Smooth muscle cell of trachea (primary cell): ENCODE results near the gene INHBE. TPM values are rescaled to one million over a fixed set of nuclear protein-coding genes. Genes with fewer than 3 reads are reported as not detected.

ENCODE experiments used
- total RNA-seq: library from RNA; depleted of rRNA; stranded (reverse); fragments of >200 nt; gene quantifications from 2 replicates; pipeline ENCODE4 v1.2.1, GENCODE V29; 2014

The INHBE gene
- 2.6 and 3.8 TPM in 2 replicates for total RNA-seq

DNA sequence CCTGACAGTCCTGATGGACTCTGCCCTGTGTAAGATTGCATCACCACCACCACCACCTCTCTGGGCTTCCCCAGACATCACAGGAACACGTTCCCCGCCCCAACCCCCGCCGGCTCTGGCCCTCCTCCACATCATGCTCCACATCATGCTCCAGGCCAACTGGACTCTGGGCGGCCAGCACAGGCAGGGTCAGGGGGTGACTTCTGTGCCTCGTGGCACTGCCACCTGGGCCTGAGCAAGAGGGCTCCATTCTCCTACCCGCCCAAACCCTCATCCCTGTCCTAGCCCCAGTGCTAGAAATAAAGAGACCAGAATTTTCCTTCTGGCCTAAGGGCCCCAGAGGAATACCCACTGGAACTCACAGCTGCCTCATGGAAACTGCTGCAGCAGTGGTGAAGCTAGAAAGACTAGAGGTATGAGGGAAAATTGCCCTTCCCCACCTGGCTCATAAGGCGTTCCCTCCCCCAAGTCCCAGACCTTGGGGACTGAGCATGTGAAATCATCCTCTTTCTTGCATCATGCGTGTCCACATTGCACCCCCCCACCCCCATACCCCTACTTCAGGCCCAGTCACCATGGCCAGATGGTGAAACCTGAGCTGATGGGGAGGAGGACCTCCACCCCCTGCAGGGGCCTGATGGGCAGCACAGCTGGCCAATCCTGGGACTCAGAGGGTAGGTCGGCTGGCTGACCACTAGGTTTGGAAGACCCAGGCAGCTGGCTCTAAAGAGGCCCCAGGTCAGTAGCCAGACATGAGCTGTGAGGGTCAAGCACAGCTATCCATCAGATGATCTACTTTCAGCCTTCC is at the start of gene INHBE:
INHBE (plus strand) TSS at position 742 of the 808 bp plus-strand sequence. CDS start 230 bp downstream, outside the sequence.

DNA sequence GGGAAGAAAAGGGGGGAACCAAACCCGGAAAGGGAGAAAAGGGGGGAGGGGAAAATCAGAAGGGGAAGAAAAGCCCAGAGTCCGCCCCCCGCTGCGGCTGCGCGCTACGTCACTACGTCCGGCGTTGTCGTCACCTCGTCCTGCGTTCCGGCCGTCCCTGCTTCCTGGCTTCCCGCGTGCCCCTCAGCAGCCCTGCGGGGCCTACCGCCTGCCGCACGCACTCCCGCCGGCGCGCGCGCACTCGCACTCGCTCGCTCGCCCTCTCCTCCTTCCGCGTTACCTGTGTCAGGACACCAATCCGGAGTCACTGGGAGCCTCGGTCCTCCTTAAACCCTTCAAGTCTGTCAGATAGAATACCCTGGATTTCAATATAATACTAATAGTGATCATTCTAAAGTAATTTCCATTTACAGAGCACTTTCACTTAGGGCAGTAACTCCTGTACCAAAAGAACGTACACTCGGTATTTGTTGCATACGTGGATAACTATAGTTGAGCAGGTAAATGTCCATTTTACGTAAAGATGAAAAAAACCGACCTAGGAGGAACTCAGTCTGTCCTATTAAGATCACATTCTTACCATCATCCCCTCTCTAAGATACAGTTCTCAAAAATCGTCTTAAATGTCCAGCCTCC is 24.1 kb upstream of the INHBE start, which contains the start of gene R3HDM2:
R3HDM2 (minus strand) TSS at position 113 of the 636 bp plus-strand sequence. CDS start 120,615 bp downstream, outside the sequence.

DNA sequence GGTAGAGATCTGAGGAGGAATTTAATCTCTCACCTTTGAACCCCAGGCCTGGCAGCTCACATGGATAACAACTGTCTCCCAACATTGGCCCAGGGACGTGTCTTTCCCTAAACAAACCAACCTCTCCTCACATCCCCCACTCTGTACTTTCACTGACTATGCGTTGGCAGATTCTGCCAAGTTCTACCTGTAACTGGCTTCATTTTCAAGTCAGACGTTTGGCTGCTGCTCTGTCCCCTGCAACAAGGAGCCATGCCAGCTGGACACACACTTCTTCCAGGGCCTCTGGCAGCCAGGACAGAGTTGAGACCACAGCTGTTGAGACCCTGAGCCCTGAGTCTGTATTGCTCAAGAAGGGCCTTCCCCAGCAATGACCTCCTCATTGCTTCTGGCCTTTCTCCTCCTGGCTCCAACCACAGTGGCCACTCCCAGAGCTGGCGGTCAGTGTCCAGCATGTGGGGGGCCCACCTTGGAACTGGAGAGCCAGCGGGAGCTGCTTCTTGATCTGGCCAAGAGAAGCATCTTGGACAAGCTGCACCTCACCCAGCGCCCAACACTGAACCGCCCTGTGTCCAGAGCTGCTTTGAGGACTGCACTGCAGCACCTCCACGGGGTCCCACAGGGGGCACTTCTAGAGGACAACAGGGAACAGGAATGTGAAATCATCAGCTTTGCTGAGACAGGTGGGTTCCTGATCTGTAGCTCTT is 20.4 kb upstream of the INHBE start, which contains the start of gene INHBC:
INHBC (plus strand) TSS at position 268 of the 707 bp plus-strand sequence; CDS start at position 371, 103 bp downstream.

DNA sequence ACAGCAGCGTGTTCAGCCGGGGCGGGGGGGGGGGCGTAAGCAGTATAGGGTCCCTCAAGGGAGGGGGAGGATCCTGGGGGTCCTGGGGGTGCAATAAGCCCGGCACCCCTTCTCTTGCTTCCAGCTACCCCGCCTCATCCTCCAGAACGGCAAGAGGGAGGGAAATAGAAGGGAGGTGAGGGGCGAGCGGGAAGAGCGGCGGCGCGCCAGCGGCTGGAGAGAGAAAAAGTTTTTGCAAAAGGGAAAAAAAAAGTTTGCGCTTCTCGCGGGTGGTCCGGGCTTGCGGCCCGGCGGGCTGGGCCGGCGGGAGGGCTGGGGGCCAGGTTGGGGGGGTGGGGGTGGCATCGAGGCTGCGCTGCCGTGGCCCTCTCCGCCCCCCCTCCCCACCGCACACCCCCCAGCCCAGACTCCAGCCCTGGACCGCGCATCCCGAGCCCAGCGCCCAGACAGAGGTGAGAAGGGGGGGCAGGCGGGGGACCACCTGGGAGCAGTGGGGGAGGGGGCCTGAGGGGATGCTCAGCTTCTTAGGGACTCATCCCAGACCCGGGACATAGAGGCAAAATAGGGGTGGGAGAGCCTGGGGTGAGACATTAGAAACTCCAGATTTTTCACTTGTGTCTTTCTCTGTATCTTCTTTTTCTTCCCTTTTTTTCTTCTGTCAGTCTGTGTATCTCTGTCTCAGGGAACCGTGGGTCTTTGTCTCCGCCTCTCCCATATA is 4.8 kb downstream of the INHBE start, which contains the start of gene GLI1:
GLI1 (plus strand) TSS at position 36 of the 718 bp plus-strand sequence. CDS start 3,907 bp downstream, outside the sequence.

DNA sequence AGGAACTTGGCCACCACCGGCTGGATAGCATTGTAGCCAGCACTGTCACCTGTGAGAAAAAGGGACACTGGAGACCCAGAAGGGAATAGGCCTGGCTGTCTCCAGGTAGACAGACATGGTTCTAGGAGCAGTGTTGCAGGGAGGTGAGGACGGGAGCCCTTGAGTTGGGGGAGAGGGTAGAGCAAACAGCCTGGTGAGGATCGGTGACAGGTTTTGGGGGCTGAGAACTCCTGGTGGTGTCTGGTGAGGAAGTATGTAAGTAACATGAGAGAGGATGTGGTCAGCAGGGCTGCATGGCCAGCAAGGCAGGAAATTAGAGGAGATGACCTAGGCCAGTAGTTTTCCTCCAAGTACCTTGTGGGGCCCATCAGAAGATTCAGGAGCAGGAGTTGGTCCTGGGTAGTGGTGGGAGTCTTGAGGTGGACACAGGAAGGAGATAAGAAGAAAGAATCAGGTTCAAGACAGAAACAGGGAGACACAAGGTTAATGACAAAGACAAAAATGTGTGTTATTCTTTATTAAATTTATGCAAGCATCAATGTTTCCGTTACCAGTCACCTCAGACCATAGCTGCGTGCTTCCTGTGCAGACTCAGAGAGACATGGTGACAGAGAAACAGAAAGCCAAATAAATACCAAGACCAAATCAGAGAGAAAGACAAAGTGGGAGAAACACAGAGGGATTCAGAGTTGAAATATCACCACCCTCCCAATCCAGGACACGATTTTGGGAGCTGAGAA is 24.4 kb downstream of the INHBE start, which contains the start of gene ARHGAP9:
ARHGAP9 (minus strand) TSS at position 491 of the 740 bp plus-strand sequence; CDS start at position 31, 460 bp downstream.

DNA sequence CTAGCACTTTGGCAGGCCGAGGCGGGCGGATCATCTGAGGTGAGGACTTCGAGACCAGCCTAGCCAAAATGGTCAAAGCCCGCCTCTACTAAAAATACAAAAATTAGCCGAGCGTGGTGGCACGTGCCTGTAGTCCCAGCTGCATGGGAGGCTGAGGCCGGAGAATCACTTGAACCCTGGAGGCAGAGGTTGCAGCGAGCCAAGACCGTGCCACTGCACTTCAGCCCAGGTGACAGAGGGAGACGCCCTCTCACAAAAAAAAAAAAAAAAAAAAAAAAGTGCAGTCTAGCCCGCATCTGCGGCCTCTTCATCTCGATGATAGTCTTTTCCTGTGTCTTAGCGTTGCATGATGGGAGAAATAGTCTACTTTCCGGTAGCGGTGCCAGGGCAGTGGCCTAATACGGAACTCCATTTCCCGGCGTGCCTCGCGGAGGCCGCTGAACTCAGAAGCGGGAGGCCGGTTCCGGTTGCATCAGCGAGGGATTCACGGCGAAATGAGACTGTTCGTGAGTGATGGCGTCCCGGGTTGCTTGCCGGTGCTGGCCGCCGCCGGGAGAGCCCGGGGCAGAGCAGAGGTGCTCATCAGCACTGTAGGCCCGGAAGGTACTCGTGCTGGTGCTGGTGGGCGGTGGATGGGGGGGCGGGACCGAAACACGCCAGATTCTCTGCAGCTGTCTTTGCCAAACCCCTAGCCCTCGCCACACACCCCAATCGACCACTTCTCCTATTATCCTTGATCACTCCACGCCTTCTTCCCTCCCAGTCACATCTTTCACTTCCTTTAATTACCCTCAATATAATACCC is 32.7 kb downstream of the INHBE start, which contains the start of gene MARS1:
MARS1 (plus strand) TSS at position 472 of the 805 bp plus-strand sequence; CDS start at position 495, 23 bp downstream.

Other genes with a start within 250 kb of the INHBE start
- gene NXPH4, start 238.5 kb upstream of the INHBE start, total RNA-seq, result 3.2 and 3.5 TPM in 2 replicates
- gene SHMT2, start 225.6 kb upstream of the INHBE start, total RNA-seq, result 200 and 211 TPM in 2 replicates
- 1.3 TPM in 1 of 2 replicates, not detected in the other for gene STAC3, start 204.1 kb upstream of the INHBE start, total RNA-seq
- gene R3HDM2, start 24.3 kb upstream of the INHBE start, total RNA-seq, result 15.7 and 23.7 TPM in 2 replicates
- gene INHBC, start 20.5 kb upstream of the INHBE start, total RNA-seq, result not detected in 2 replicates
- gene GLI1, start 4.5 kb downstream of the INHBE start, total RNA-seq, result 1.2 and 1.6 TPM in 2 replicates
- gene ARHGAP9, start 24.6 kb downstream of the INHBE start, total RNA-seq, result not detected in 2 replicates
- gene MARS1, start 32.8 kb downstream of the INHBE start, total RNA-seq, result 113 and 126 TPM in 2 replicates
- gene DDIT3, start 65.2 kb downstream of the INHBE start, total RNA-seq, result 57.2 and 89.6 TPM in 2 replicates
- 7.4 and 10.6 TPM in 2 replicates for gene MBD6, start 67.5 kb downstream of the INHBE start, total RNA-seq
- gene DCTN2, start 91.9 kb downstream of the INHBE start, total RNA-seq, result 139 and 156 TPM in 2 replicates
- gene KIF5A, start 94.7 kb downstream of the INHBE start, total RNA-seq, result 0.44 and 0.66 TPM in 2 replicates
- 17.0 and 20.2 TPM in 2 replicates for gene PIP4K2C, start 135.9 kb downstream of the INHBE start, total RNA-seq
- 16.9 and 25.0 TPM in 2 replicates for gene DTX3, start 149.5 kb downstream of the INHBE start, total RNA-seq
- gene ARHGEF25, start 156.1 kb downstream of the INHBE start, total RNA-seq, result 24.4 and 51.1 TPM in 2 replicates
- gene B4GALNT1, start 177.9 kb downstream of the INHBE start, total RNA-seq, result 0.58 and 1.3 TPM in 2 replicates
- 283 and 289 TPM in 2 replicates for gene OS9, start 238.8 kb downstream of the INHBE start, total RNA-seq